HPDE6-E6E7 (cell line): ENCODE data around the gene LRP1.
"Not testable (repeated sequence)": the region's sequence is repeated elsewhere in the genome, so short reads cannot be mapped to it uniquely, and the experiment has no call there.

ENCODE experiments used
- DNase-seq: peaks from one replicate; pipeline ENCODE4 v3.0.0; 2011; ENCODE audit warnings: missing footprints; ENCODE audit errors: extremely low spot score

The LRP1 gene

GRCh38 chr12:57111031-57111734 lies 17.1 kb upstream of the LRP1 start, which contains the start of gene STAT6:
TSS of gene STAT6 (minus strand) at chr12:57111362. CDS start at chr12:57108278, 3,084 bp downstream.
- peak; percentile 66 for DNase-seq

GRCh38 chr12:57112492-57113294 lies 15.6 kb upstream of the LRP1 start:
- DNase-seq = no peak

- no peak for DNase-seq
These were observed 11.6 kb upstream of the LRP1 start for GRCh38 chr12:57116580-57117281.

GRCh38 chr12:57118711-57119271 lies 9.5 kb upstream of the LRP1 start:
- DNase-seq = peak; percentile 54

- no peak for DNase-seq
These were observed 8.8 kb upstream of the LRP1 start for GRCh38 chr12:57119294-57120085.

- DNase-seq = not testable (repeated sequence)
These were observed 7.6 kb upstream of the LRP1 start for GRCh38 chr12:57120718-57121117.

- DNase-seq = no peak
These were observed 4.5 kb upstream of the LRP1 start for GRCh38 chr12:57123813-57124212.

GRCh38 chr12:57124261-57124877 lies 3.9 kb upstream of the LRP1 start:
- DNase-seq = peak; percentile 63

- no peak for DNase-seq
These were observed 2.2 kb upstream of the LRP1 start for GRCh38 chr12:57126061-57126460.

GRCh38 chr12:57126561-57126960 lies 1.7 kb upstream of the LRP1 start:
- DNase-seq = no peak

- peak; percentile 58 for DNase-seq
These were observed 1.1 kb upstream of the LRP1 start for GRCh38 chr12:57127101-57127725.

GRCh38 chr12:57128519-57129247 lies 400 bp downstream of the LRP1 start:
- no peak for DNase-seq

- no peak for DNase-seq
These were observed 1.1 kb downstream of the LRP1 start for GRCh38 chr12:57129321-57129842.

- no peak for DNase-seq
These were observed 1.6 kb downstream of the LRP1 start for GRCh38 chr12:57129889-57130288.

- no peak for DNase-seq
These were observed 2.7 kb downstream of the LRP1 start for GRCh38 chr12:57130941-57131340.

GRCh38 chr12:57131896-57132744 lies 3.8 kb downstream of the LRP1 start:
- no peak for DNase-seq

- DNase-seq = no peak
These were observed 4.8 kb downstream of the LRP1 start for GRCh38 chr12:57133013-57133569.

- no peak for DNase-seq
These were observed 5.6 kb downstream of the LRP1 start for GRCh38 chr12:57133916-57134315.
